GM13976 (cell line): ENCODE data around the gene WEE1.

Source experiments
- DNase-seq: peaks from one replicate; pipeline ENCODE4 v3.0.0; 2012; ENCODE audit warnings: low spot score
- in situ Hi-C: fragments of 300-500 bp; cut with MboI; formaldehyde crosslinking; loops from one replicate; pipeline ENCODE4 v1.12.0; 2022; ENCODE audit warnings: low sequenced_read_pairs, mixed read lengths, inconsistent platforms; ENCODE audit not compliant: unreplicated experiment
- TF ChIP-seq, protein P1 (sequence below): IDR thresholded peaks from 2 replicates; pipeline ENCODE4 v1.5.1; 2012; ENCODE audit warnings: borderline replicate concordance, mild to moderate bottlenecking; ENCODE audit not compliant: insufficient read depth; ENCODE audit errors: extremely low read depth, missing control alignments, control extremely low read depth

WEE1 gene

GRCh38 chr11:9571071-9571762 is 2.3 kb upstream of the WEE1 start:
- TF ChIP-seq, protein P1, sequence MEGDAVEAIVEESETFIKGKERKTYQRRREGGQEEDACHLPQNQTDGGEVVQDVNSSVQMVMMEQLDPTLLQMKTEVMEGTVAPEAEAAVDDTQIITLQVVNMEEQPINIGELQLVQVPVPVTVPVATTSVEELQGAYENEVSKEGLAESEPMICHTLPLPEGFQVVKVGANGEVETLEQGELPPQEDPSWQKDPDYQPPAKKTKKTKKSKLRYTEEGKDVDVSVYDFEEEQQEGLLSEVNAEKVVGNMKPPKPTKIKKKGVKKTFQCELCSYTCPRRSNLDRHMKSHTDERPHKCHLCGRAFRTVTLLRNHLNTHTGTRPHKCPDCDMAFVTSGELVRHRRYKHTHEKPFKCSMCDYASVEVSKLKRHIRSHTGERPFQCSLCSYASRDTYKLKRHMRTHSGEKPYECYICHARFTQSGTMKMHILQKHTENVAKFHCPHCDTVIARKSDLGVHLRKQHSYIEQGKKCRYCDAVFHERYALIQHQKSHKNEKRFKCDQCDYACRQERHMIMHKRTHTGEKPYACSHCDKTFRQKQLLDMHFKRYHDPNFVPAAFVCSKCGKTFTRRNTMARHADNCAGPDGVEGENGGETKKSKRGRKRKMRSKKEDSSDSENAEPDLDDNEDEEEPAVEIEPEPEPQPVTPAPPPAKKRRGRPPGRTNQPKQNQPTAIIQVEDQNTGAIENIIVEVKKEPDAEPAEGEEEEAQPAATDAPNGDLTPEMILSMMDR, result no peak
- in situ Hi-C loops, result no loop called here
- DNase-seq, result no peak

GRCh38 chr11:9571763-9572115 is 1.7 kb upstream of the WEE1 start:
- no peak for DNase-seq
- in situ Hi-C loops, result no loop called here
- TF ChIP-seq, protein P1, result no peak

DNA sequence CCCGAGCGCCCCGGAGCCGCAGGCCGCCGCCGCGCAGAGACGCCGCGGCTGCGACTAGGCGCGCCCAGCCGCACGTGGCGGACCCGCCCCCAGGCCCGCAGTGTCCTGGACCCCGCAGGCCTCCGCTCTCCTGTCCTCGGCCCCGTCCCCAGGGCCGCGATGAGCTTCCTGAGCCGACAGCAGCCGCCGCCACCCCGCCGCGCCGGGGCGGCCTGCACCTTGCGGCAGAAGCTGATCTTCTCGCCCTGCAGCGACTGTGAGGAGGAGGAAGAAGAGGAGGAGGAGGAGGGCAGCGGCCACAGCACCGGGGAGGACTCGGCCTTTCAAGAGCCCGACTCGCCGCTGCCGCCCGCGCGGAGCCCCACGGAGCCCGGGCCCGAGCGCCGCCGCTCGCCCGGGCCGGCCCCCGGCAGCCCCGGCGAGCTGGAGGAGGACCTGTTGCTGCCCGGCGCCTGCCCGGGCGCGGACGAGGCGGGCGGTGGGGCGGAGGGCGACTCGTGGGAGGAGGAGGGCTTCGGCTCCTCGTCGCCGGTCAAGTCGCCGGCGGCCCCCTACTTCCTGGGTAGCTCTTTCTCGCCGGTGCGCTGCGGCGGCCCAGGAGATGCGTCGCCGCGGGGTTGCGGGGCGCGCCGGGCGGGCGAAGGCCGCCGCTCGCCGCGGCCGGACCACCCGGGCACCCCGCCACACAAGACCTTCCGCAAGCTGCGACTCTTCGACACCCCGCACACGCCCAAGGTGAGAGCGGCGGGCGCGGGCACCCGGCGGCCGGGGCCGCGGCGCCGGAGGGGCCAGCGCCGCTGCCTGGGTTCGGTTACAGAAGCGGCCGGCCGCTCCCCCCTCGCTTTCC is 528 bp downstream of the WEE1 start:
- DNase-seq, result peak; percentile 39
- TF ChIP-seq, protein P1, result no peak
- in situ Hi-C loops, result no loop called here

DNA sequence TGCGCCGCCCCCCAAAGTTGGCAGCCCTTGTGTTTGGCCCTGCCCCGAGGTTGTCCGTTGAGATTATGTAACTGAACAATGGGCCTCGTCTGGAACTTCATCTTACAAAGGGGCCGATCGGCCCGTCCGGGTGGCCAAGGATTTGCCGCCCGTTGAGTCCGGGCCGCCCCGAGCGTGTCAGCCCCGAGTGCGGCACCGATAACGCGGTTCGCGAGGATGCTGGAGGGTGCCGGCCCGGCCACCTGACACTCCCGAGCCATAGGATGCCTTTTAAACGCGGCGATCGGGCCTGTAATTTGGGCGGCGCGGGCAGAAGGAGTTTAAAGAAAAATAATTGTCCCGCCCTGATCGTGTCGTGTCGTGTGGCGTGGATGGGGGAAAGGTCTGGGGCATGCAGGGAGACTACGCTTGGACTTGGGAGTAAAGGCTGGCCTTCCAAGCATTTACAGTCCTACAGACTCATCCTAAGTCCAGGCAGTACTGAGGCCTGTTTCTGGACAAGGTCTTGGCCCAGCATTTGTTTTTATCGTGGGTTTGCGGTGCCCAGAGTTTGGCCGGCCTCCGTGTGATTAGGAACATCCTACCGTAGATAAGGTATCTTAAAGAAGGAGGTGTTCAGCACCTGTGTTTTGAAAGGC is 1.3 kb downstream of the WEE1 start:
- TF ChIP-seq, protein P1, result no peak
- in situ Hi-C loops, result no loop called here
- DNase-seq, result peak; percentile 34

DNA sequence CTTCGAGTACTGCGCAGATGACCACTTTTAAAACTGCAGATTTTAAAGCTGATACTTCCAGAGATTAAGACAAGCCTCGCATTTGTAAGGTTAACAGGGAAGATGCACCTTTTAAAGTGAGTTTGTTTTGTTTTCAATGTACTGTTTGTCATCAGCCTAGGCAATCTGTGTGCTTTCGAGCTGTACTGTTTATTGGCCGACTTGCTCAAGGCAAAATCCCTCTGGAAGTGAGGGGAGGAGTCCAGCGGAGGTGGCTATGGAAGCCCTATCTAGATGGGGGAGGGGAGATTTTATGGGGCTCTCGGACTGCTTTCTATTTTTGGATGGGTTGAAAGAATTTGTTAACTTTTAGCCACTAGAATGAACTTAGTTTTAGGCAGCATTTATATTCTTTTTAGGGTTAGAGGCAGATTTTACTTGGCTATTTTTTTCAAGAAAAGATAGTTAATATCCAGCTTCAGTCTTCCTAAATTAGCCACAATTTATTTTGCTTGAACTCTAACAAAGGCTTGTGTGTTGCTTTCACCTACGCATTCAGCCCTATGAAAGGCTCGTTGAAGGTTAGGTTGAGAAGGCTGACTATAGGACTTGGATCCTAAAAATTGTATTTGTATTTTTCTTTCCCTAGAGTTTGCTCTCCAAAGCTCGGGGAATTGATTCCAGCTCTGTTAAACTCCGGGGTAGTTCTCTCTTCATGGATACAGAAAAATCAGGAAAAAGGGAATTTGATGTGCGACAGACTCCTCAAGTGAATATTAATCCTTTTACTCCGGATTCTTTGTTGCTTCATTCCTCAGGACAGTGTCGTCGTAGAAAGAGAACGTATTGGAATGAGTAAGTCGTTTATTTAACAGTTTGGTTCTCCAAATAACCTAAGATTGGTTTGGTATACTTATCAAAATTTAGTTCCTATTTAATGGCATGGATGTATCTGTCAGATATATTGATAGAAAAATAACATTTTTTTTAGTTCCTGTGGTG is 2.1 kb downstream of the WEE1 start:
- in situ Hi-C loops, result no loop called here
- DNase-seq, result peak; percentile 24
- TF ChIP-seq, protein P1, result no peak
